HT1080 (cell line): ENCODE measurements around the gene ITPRIPL2. TPM values are rescaled to one million over a fixed set of nuclear protein-coding genes. Genes with fewer than 3 reads are reported as not detected.

Experiments used
- DNase-seq: peaks from one replicate; pipeline ENCODE4 v3.0.0-alpha.2; 2015; ENCODE audit warnings: low read depth
- total RNA-seq: library from RNA; depleted of rRNA; stranded (reverse); fragments of >200 nt; shearing (Covaris generic); gene quantifications from 2 replicates; pipeline ENCODE4 v1.2.3, GENCODE V29; 2014

ITPRIPL2 gene
- total RNA-seq, 1 experiment from 2014 or later: 29.0 TPM

DNA sequence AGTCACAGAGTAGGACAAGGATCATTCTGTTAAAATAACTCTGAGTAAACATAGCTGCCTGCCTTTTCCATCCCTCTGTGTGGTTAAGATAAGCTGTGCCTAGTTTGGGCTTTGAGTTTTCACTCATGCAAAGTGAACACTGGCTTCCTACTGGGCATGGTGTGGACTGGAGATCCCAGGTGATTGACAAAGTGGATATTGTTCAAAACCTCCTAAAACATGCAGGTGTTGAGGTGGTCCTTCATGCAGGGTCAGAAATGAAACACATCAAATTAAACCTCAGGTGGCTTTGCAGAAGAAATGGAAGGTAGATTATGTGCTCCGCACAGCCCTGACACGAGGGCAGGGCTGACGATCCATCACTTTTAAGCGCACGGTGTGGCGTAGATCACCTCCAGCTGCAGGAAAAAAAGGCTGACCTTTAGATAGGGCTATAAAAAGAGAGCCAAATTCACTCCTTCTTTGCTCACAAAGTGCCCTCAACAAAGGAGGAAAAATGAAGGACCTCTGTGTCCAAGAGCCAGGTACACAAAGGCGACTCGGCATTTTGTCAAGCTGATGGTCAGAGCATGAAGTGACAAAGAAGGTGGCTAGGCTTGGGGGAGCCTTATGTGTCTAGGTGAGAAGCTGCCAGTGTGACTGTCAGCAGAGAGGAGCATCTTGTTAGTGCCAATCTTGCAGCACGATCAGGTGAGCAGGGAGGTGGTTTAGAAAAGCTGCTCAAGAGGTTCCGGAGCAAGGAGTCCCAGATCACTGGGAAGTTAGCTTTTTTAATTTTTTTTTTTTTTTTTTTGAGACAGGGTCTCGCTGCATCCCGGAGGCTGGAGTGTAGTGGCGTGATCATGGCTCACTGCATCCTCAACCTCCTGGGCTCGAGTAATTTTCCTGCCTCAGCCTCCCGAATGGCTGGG is 19.9 kb upstream of the ITPRIPL2 start:
- no peak for DNase-seq

- DNase-seq: peak; percentile 49
Measured at GRCh38 chr16:19094542-19095365, 19.0 kb upstream of the ITPRIPL2 start.

DNA sequence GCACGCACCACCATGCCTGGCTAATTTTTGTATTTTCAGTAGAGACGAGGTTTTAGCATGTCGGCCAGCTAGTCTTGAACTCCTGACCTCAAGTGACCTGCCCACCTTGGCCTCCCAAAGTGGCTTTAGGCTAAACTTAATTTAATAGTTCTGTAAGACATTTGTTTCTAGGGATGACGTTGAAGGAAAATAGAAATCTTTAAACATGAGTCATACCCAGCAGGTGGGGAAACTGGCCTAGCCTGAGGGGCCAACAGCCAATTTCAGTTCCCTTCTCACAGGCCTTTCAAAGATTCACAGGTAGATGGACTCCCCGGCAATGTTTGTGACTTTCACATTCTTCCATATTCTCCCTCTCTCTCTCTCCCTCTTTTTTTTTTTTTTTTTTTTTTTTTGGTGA is 18.1 kb upstream of the ITPRIPL2 start:
- peak; percentile 61 for DNase-seq

DNA sequence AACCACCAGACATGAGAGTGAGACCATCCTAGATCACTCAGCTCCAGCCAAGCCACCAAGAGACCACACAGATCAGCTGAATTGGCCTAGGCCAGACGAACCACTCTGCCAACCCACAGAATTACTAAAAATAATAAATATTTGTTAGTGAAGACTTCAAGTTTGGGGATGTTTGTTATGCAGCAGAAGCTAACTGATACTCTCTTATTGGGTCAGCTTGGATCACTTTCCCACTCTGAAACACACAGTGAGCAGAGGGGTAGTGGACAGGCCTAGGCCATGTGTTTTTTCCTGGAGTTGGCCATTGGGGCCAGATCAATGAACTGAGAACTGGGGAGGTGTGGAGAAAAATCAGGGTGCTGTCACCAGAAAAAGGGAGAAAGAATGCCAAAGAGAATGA is 15.6 kb upstream of the ITPRIPL2 start:
- no peak for DNase-seq

- no peak for DNase-seq
Measured at GRCh38 chr16:19102187-19102872, 11.4 kb upstream of the ITPRIPL2 start.

GRCh38 chr16:19104607-19105006 is 9.2 kb upstream of the ITPRIPL2 start:
- no peak for DNase-seq

- DNase-seq: no peak
Measured at GRCh38 chr16:19105131-19105530, 8.6 kb upstream of the ITPRIPL2 start.

DNA sequence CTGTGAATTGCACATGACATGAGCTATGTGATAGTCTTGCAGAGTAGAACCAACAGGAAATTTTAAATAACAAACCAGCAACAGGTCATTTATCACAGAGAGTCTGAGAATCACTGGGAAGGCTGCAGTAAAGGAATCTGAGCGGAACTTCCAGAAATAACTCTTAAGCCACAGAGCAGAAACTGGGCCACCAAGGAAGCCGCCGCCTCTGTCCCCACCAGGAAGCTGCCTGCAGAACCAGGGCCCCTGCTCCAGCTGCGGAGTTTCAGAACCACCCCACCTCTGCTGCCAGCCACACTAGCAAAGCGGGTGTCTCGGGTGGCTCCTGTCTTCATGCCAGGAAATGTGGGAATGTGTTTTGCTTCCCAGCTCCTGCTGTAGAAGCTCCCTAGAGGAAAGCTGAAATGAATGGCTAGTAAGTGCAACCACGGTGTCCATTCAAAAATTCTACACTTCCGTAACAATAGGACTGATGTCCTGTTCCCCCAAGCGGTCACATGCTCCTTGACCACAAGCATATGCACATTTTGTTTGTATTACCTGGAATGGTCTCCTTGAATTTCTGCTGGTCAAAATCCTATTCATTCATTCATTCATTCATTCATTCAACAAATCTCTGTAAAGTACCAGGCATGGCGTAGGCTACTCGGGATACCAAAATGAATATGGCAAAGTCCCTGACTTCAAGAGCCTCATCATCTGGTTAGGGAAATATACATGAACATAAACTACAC is 7.7 kb upstream of the ITPRIPL2 start:
- no peak for DNase-seq

DNA sequence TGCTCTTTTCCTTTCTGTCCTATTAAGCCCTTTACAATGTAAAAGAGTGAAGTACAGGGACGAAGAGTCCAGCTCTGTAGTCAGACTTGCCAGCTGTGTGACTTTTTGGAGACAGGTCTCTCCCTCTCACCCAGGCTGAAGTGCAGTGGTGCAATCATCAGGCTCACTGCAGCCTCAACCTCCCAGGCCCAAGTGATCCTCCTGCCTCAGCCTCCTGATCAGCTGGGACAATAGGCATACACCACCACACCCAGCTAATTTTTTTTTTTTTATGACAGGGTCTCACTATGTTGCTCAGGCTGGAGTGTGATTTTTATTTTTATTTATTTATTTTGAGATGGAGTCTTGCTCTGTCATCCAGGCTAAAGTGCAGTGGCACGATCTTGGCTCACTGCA is 7.1 kb upstream of the ITPRIPL2 start:
- DNase-seq: no peak

GRCh38 chr16:19108409-19109287 is 5.1 kb upstream of the ITPRIPL2 start:
- peak; percentile 31 for DNase-seq

GRCh38 chr16:19109288-19109664 is 4.5 kb upstream of the ITPRIPL2 start:
- no peak for DNase-seq

DNA sequence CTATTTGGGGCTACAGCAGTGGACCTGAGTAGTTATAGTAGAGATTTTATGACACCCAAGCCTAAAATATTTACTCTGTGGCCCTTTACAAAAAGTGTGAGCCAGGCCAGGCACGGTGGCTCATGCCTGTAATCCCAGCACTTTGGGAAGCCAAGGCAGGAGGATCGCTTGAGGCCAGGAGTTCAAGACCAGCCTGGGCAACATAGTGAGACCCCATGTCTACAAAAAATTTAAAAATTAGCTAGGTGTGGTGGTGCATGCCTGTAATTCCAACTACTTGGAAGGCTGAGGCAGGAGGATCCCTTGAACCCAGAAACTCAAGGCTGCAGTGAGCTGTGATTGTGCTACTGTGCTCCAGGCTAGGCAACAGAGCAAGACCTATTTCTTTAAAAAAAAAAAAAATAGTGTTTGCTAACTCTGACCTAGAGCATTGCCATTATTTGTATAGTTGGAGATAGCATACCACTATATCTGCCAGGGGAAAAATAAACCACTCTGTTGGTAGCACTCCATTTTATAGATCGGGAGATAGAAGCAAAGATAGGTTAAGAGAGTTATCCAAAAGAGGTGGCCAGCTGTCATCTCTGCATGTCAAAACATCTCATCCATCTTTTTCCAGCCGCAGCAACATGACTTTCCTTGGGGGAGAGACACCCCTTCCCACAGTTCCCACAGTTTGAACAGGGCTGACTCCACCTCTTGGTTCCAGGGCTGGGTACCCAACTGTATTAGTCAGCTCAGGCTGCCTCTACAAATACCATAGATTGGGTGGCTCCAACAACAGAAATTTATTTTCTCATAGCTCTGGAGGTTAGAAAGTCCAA is 3.0 kb upstream of the ITPRIPL2 start:
- no peak for DNase-seq

DNA sequence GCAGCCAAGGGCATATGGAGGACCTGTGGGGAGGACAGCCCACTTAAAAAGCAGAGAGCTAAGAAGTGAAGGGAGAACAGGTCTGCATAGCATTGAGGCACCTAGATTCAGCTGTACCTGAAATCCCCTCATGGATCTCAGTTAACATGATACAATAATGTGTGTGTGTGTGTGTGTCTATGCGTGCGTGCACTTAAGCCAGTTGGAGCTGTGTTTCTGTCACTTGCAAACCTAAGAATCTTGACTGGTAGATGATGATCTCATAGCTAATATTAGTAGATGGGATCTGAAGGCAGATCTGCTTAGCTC is 1.7 kb upstream of the ITPRIPL2 start:
- no peak for DNase-seq

DNA sequence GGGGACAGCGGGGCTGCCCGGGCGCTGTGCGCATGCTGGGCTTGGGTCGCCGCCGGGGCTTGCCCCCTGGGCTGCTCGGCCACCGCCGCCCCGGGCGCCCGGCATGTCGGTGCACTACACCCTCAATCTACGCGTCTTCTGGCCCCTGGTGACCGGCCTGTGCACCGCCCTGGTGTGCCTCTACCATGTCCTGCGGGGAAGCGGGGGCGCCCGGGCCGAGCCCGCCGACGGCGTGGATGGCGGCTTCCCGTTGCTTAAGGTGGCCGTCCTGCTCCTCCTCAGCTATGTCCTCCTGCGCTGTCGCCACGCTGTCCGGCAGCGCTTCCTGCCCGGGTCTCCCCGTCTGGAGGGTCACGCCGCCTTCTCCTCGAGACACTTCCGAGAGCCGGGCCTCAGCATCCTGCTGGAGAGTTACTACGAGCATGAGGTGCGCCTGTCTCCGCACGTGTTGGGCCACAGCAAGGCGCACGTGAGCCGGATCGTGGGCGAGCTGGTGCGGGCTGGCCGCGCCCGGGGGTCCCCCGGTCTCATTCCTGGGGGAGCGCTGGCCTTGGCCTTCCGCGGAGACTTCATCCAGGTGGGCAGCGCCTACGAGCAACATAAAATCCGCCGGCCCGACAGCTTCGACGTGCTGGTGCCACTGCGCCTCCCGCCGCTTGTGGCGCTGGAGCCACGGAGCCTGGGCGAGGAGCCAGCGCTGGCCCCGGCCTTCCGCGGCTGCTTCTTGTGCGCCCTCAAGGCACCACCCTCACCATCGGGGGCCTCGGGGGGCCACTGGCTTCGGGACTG is 789 bp downstream of the ITPRIPL2 start:
- peak; percentile 48 for DNase-seq

DNA sequence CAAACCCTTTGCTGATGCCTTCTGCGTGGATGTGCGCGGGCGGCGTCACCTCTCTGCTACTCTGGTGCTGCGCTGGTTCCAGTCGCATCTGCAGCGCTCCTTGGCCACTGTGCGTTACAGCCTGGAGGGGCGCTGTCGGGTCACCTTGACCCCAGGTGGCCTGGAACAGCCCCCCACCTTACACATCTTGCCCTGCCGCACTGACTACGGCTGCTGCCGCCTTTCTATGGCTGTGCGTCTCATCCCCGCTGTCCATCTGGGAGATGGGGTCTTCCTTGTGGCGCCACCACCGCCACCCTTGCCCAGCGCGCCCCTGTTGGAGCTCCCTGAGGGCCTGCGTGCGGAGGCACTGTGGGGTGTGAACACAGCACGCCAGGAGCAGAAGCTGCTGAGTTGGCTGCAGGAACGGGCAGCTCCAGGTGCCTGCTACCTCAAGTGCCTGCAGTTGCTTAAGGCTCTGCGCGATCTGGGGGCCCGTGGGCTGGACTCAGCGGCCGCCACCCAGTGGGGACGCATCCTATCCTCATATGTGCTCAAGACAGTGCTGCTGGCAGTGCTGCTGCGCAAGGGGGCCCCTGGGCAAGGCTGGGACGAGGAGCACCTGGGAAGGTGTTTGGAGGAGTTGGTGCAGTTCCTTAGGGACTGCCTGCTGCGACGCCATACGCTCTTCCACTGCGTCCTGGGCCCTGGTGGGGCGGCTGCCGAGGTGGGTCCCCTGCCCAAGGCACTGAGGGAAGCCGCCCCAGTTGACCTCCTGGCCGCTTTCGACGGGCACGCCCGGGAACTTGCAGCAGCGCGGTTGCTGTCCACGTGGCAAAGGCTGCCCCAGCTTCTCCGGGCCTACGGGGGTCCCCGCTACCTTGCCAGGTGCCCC is 1.6 kb downstream of the ITPRIPL2 start:
- no peak for DNase-seq

GRCh38 chr16:19116711-19117449 is 3.1 kb downstream of the ITPRIPL2 start:
- DNase-seq: no peak

GRCh38 chr16:19118938-19119431 is 5.2 kb downstream of the ITPRIPL2 start:
- peak; percentile 86 for DNase-seq
